PC-9 (cell line): ENCODE measurements around the gene MYH14.

Experiments used
- CTCF ChIP-seq: fragments of 200-600 bp; sonication (generic); conservative IDR thresholded peaks from 2 replicates; pipeline ENCODE4 v1.6.1; 2017; ENCODE audit warnings: mixed run types, antibody characterized with exemption, mild to moderate bottlenecking, moderate library complexity
- EZH2 ChIP-seq: fragments of 200-600 bp; sonication (generic); IDR thresholded peaks from 2 replicates; pipeline ENCODE4 v1.8.0; 2017; ENCODE audit warnings: antibody characterized with exemption, low read depth

GRCh38 chr19:50357178-50358100, 154.0 kb downstream of the MYH14 start:
- TF ChIP-seq CTCF (peak; percentile 94), EZH2 (no peak)
